AG09319 (cell line): ENCODE measurements around the gene PDZD4.

Experiments
- DNase-seq: peaks from one replicate; pipeline ENCODE4 v3.0.0-alpha.2; 2010; ENCODE audit warnings: low read depth; ENCODE audit errors: extremely low read depth
- TF ChIP-seq, protein P1 (sequence below): IDR thresholded peaks from 2 replicates; pipeline ENCODE4 v1.5.1; 2011; ENCODE audit warnings: low read depth, mild to moderate bottlenecking, inconsistent platforms, low read length, moderate library complexity

Gene PDZD4

DNA sequence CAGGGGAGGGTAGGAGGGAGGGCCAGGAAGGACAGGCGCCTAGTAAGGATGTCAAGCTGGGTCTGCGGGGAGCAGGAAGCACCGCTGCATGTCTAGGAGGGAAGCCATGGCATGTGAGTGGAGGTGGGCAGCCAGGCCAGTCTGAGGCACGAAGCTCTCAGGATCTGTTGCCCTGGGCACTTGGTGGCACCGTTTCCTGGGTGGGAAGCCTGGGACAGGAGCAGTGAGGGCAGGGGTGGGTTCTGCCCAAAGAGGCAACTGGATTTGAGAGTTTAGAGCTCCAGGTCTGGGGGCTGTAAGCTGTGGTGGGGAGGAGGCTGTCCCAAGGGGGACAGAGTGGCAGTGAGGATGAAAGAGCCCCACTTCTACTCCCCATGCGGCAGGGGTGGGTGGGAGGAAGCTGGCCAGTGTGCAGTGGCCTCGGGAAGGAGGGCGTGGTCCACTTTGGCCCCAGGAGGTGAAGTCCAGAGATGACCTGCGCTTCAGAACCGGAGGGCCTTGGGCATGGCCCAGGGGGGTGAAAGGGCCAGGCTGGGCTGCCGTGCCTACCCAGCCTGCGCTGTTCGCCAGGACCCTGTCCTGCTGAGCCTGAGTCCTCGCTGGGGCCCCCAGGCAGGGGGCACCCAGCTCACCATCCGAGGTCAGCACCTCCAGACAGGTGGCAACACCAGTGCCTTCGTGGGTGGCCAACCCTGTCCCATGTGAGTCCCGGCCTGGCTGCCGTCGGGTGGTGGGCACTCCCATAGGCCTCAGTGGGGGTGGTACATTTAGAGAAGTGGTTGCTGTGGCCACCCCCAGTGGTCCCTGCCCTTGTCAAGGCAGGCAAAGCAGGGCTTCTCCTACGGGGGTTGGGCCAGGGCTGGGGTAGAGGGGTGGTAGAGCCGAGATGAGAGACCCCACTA, 57.8 kb downstream of the PDZD4 start:
- no peak for DNase-seq
- TF ChIP-seq, protein P1, sequence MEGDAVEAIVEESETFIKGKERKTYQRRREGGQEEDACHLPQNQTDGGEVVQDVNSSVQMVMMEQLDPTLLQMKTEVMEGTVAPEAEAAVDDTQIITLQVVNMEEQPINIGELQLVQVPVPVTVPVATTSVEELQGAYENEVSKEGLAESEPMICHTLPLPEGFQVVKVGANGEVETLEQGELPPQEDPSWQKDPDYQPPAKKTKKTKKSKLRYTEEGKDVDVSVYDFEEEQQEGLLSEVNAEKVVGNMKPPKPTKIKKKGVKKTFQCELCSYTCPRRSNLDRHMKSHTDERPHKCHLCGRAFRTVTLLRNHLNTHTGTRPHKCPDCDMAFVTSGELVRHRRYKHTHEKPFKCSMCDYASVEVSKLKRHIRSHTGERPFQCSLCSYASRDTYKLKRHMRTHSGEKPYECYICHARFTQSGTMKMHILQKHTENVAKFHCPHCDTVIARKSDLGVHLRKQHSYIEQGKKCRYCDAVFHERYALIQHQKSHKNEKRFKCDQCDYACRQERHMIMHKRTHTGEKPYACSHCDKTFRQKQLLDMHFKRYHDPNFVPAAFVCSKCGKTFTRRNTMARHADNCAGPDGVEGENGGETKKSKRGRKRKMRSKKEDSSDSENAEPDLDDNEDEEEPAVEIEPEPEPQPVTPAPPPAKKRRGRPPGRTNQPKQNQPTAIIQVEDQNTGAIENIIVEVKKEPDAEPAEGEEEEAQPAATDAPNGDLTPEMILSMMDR, result no peak

DNA sequence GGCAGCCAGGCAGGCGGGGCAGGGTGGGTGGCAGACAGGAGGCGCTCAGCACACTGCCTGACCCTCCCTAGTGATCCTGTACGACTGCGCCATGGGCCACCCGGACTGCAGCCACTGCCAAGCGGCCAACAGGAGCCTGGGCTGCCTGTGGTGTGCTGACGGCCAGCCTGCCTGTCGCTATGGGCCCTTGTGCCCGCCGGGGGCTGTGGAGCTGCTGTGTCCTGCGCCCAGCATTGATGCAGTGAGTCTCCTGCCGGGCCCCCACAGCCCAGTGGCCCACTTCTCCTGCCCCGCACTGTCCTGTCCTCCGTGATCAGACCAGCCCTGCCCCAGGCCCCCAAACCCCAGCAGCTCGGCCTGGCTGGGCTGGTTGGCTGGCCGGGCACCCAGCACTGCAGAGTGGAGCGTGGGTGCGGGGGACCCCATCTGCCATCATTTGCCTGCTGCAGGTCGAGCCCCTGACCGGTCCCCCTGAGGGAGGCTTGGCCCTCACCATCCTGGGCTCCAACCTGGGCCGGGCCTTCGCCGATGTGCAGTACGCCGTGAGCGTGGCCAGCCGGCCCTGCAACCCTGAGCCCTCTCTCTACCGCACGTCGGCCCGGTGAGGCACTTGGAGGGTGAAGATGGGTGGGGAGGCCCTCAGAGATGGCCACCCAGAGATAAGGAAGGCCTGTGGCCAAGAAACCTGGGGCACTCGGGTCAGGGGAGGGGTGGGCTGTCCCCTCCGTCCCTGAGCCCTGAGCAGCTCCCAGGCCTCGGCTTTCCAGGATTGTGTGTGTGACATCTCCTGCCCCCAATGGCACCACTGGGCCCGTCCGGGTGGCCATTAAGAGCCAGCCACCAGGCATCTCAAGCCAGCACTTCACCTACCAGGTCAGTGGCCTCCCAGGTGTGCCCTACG, 58.7 kb downstream of the PDZD4 start:
- DNase-seq, result no peak
- TF ChIP-seq, protein P1, result no peak

DNA sequence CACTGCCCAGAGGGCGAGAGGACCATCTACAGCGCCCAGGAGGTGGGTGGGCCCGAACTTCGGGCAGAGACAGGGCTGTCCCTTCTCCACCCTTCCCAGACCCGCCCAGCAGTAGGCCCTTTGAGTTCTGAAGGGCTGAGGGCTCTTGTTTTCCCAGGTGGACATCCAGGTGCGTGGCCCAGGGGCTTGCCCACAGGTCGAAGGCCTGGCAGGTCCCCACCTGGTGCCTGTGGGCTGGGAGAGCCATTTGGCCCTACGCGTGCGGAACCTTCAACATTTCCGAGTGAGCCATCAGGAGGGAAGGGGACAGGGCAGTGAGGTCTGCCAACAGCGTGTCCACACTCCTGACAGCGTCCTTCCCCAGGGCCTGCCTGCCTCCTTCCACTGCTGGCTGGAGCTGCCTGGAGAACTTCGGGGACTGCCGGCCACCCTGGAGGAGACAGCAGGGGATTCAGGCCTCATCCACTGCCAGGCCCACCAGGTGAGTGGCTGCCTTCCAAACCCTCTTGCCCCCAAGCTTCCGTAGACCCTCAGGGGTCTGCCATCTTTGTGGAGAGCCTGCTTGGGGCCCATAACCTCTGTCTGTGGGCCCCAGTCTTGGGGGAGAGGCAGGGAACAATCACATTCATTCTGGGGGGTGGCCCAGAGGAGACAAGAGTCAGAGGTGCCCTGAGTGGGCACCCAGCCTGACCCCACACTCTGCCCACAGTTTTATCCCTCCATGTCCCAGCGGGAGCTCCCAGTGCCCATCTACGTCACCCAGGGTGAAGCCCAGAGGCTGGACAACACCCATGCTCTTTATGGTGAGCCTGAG, 59.5 kb downstream of the PDZD4 start:
- TF ChIP-seq, protein P1, result no peak
- no peak for DNase-seq

DNA sequence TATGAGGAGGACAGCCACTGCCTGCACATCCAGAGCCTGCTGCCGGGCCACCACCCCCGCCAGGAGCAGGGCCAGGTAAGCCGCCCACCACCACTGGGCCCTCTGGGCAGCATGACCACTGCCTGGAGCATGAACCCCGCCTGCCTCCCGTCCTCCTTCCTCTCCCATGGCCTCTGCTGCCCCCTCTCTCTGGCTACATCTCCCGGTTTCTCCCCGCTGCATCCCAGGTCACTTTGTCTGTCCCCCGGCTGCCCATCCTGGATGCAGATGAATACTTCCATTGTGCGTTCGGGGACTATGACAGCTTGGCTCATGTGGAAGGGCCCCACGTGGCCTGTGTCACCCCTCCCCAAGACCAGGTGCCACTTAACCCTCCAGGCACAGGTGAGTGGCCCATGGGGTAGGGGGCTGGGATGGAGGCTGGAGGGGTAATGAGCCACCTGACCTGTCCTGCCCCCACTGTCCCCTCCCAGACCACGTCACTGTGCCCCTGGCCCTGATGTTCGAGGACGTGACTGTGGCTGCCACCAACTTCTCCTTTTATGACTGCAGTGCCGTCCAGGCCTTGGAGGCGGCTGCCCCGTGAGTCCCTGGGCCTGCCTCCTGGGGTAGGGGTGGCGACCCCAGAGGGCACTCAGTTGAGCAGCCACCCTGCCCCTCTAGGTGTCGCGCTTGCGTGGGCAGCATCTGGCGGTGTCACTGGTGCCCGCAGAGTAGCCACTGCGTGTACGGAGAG, 60.3 kb downstream of the PDZD4 start:
- TF ChIP-seq, protein P1, result no peak
- no peak for DNase-seq

DNA sequence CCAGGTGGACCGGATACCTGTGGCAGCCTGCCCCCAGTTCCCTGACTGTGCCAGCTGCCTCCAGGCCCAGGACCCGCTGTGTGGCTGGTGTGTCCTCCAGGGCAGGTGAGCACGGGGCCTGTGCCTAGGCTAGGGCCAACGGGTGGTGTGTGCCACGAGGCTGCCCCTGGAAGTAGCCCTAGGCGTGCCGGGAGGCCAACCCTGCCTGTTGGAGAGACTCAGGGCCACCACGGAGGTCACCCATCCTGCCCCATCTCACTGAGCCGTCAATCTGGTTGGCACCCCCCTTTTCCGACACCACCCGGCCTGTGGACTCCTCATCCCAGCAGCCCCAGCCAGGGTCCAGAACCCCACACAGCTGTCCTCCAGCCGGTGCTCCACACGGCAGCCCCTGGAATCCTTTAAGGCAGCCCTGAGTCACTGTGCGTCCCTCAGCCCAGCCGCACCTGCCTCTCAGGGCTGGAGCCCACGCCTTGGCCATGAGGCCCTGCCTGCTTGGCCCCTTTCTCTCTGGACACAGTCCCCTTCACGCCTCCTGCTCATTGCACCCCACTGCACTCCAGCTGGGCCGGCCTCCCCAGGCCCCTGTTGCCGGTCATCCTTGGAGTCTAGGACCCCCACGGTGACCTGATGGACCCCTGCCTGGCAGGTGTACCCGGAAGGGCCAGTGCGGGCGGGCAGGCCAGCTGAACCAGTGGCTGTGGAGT, 61.0 kb downstream of the PDZD4 start:
- DNase-seq, result no peak
- TF ChIP-seq, protein P1, result no peak
